ENCODE data around the gene DHPS.
"Not testable (repeated sequence)": the region's sequence is repeated elsewhere in the genome, so short reads cannot be mapped to it uniquely, and the experiment has no call there.

DHPS gene

DNA sequence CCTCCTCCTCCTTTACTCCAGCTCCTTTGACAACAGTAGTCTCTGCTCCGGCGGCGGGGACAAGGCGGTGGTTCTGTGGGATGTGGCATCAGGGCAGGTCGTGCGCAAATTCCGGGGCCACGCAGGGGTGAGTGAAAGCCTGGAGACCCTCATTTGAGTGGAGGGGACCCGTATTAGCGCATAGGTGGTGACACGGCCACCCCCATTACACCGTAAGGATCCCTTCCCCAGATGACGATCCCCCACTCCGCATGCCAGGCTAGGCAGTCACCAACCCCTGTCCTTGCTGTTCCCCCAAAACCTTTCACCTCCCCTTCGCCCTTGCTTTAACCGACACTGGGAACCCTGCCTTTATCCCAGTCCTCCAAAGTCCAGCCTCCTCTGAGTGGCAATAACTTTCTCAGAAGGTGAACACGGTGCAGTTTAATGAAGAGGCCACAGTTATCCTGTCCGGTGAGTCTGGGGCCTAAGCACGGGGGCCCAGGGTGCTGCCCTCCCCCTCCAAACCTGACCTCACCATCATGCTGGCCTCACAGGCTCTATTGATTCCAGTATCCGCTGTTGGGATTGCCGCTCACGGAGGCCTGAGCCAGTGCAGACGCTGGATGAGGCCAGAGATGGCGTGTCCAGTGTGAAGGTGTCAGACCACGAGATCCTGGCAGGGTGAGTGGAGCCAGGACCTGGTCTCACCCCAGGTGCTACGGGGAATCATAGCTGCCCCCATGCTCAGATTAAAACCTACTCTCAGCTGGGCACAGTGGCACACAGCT is 11.3 kb downstream of the DHPS start:
- DNase-seq: no peak

DNA sequence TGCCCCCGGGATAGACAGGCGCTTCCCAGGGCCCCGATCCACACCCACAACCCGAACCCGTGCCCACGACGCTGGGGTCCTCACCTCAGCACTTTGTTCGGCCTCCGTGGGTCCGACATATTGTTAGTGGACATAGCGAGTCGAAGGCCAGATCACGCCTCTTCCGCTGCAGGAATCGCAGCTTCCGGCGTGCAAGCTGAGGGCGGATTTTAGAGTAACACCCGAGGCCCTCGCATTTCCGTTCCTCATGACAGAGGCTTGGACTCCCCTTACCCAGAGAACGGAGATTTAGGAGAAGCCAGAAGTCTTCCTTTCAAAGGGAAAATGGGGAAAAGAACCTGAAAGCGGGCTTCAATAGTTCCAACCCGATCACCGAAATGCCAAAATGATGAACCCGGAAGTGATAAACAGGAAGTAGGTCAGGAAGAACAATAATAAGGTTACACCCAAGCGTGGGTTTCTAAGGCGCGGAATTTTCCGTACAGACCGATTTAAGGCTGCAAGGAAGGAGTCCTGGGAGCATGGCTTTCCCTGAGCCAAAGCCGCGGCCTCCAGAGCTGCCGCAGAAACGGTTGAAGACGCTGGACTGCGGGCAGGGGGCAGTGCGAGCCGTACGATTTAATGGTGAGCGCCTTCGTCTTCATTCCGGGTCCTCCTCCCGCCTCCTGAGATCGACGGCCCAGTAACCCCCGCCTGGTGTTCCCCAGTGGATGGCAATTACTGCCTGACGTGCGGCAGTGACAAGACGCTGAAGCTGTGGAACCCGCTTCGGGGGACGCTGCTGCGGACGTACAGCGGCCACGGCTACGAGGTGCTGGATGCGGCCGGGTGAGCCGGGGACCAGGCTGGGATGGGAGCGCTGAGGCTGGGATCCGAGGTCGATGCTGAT is 12.2 kb downstream of the DHPS start:
- no peak for DNase-seq

DNA sequence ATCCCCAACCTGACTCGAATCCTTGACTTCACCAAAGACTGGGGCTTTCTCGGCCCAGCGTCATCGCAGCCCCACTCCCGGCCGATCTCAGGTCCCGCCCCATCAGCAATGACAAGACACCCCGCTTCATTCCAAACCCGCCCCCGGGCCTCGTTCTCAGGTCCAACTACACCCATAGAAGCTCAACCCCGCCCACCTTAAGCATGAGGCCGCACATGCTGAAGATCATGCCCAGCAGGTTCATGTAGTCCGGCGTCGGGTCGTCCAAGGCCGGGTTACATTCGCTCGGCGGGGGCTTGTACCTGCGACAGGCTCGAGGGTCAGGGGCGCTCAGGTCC is 12.8 kb downstream of the DHPS start:
- DNase-seq: no peak

DNA sequence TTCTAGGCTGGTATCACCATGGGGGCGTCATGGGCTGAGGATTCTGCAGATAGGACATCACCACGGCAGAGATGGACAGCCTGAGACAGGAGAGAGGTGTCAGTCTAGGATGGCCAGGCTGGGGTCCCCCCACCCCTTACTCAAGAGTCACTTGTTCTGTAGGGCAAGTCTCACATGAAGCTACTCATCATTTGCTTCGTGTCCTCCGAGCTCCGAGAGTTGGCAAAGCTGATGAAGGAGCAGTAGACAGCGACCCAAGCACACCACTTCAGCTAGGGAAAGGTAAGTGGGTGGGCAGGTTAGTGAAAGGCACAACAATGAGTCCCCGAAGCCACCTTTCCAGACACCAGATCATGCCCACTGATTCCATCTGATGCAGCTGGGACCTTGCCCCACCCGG is 13.3 kb downstream of the DHPS start:
- DNase-seq: no peak

DNA sequence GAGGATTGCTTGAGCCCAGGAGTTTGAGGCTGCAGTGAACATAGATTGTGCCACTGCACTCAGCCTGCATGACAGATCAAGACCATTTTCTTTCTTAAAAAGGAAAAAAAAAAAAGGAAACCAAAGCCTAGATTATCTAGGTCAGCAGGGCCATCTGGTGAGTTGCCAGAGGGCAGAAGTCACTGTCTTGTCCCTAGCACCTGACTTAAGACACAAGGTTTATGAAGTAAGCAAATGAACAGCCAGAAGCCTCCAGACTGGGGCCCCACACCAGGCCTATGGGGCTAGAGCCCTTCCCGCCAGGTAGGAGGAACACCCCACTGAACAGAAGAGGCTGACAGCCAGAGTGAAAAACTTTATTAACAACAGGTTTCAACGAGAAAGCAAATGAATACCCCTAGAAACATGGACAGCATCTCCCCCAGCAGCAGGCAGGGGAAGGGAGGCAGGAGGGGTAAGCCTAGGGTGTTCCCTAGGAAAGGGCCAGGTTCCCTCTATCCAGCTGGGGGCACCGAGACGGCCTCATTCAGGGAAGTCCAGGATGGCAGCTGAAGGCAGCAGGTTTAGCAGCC is 13.9 kb downstream of the DHPS start:
- no peak for DNase-seq

DNA sequence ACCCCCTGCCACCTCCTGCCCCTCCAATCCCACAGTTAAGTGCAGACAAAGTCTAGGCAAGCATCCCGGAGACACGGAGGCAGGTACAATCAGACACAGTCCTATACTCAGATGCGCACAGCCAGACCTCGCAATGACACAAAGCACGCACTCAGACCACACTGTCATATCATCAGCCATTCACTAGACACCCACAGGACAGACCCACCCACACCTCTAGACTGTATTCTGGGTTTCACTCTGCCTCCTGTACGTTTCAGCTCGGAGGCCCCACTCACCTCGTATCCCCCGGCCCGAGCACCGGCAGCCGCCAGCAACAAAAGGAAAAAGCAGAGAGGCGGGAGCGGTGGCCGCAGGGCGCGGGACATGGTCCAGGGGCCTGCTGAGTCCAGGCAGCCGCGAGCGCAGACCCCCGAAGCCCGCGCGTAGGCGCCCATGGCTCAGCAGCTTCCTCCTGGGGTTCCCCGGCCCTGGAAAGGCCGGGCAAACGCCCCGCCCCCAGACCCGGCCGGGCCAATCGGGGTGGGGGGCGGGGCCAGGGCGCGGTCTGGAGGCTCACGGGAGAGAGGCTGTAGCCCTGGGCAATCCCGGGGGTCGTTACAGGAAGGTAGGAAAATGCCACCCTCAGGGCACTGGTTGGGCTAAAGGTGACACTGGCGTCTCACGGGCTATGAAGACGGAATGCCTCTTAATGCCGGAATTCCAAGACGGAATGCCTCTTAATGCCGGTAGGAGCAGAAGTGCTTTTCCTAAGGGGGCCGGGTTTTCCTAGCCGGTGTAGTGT is 15.2 kb downstream of the DHPS start, which contains the start of the genes MAN2B1 and WDR83:
MAN2B1 (minus strand) TSS at position 478 of the 784 bp plus-strand sequence; CDS start at position 437, 41 bp downstream.
WDR83 (plus strand) TSS at position 543 of the 784 bp plus-strand sequence. CDS start 2,984 bp downstream, outside the sequence.
- no peak for DNase-seq

DNA sequence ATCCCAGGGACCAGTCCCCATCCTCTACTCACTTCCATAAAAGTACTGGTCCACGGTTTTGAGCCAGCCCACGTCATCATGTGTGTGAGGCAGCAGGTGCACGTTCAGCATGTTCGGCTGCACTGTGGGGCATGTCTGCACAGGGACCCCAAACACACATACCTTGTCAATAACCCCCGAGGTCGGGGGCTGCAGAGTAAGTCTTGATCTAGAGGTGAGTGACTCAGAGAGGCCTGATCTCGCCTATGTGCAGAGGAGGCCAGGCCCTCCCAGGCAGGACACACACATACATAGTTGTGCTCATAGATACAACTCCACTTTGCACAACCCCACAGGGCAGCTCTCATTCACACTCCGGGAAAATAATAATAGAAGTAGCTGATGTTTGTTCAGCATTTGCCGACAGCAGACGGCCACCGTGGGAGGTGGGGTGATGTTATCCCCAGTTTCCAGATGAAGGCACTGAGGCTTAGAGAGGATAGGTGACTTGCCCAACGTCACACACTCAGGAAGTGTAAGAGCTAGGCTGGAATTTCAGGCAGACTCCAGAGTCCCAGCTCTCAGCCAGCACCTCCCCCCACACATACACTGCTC is 15.9 kb downstream of the DHPS start:
- no peak for DNase-seq

DNA sequence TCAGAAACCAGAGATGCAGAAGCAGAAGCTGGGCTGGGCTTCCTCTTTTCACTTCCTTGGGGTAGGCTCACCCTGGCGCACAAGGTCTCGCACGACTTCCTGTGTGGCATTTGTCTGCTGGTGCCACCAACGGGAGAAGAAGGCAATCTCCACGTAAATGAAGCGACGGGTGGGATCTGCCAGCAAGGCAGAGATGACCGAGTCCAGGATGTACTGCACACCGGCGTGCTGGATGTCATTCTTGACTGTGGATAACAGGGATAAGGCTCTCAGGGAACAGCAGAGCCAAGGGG is 16.5 kb downstream of the DHPS start:
- no peak for DNase-seq

DNA sequence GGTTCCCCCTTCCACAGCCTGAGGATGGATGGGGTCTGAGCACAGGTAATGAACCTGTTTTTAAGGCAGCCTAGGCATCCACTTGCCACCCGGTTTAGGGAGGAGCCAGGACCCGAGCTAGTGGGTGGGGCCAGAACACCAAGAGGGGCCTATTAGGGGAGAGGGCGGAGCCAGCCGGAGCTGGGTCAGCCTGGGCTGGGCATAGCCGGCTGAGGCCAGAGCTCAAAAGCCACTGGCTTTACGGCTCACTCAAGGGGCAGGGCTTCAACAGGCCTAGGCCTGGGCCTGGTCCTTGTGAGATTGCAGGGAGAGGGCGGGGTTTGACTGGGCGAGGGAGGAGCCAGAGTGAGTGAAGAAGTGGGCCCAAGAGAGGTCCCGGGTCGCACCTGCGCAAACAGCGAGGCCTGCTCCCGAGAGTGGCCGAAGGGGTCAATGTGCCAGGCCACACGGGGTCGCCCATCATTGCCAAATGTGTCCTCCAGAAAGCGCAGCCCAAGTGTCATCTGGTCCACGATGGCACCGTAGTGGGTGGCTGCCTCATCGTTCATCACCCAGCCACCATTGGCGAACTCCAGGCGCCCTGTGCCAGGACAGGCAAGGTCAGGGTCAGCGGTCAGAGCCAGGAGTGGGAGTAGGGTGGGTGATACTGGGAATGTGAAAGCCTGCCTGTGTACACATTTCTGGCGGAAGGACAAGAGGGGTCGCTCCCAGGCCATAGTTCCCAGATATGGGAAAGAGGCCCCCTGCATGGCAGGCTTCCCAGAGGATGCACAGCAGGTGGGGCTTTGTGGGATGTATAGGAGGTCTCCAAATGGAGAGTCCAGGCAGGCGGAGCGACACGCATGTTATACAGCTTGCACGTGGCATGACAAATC is 17.0 kb downstream of the DHPS start:
- no peak for DNase-seq

DNA sequence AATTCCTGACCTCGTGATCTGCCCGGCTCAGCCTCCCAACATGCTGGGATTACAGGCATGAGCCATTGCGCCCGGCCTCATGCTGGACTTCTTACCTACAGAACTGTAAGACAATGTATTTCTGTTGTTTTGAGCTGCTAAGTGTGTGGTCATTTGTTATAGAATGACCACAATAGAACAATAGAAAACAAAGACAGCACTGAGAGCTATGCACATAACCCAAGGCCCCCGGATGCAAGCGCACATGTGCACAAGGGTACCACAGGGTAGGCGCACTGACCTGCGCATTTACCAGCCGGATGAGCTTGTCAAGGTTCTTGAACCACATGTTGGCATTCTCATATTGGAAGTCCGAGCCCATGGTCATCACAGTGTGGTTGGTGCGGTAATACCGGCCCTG is 20.7 kb downstream of the DHPS start:
- DNase-seq: no peak

DNA sequence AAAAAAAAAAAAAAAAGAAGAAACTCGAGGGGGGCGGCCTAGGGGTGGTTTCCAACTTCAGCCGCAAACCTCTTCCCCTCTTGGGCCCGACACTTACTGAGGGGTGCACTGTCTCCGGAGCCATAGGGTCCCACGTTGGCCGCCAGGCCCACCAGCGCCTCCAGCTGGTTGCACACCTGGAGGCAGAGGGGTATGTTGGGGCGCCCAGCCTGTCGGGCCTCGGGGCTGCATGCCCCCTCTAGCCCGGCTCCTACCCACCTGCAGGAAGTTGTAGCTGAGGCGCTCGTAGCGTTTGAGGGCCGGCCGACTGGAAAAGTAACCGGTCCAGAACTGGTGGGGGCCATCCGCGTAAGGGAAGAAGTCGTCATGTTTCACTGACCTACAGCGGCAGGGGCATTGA is 23.7 kb downstream of the DHPS start:
- DNase-seq: no peak

DNA sequence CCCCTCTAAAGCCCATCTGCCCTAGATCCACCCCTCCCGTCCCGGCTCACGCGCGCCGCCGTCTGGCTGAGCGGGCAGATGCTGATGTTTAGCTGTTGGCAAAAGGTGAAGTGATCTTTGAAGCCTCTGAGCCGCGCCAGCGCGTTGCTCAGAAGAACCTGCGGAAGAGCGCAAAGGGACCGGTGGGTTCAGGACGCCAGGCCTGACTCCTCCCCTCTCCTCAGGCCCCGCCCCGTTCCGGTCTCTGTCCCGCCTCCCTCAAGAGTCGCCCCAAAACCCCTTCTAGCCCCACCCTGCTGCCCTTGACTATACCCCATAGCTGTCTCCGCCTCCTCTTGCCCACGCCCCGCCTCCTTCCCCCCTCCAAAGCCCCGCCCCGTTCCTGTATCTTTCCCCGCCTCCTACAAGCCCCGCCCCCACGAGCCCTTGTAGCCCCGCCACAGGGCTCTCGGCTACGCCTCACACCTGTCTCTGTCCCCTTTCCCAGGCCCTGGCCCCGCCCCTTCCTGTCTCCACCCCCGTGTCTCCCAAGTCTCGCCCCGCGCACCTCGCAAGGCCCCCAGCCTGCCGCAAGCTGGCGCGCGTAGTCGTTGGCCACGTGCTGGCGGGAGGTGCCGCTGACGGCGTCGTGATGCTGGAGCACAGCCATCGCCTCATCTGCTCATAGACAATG is 24.6 kb downstream of the DHPS start:
- no peak for DNase-seq

DNA sequence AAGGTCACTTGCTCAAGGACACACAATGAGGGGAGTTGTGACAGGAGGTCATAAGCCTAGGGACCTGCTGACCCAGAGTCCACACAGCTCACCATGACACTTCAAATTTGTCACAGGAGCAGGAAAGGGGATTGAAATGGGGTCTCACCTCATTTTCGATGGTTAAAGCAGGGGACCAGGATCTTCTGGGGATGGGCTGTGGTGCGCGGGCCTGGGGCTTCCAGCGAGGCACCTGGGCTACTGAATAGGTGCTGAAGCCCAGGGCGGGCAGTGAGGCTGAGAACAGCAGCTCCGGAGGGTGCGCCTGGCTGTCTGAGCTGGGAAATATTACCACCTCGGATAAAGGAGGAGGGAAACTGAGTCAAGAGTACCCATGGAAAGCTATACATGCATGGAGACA is 26.1 kb downstream of the DHPS start:
- no peak for DNase-seq

DNA sequence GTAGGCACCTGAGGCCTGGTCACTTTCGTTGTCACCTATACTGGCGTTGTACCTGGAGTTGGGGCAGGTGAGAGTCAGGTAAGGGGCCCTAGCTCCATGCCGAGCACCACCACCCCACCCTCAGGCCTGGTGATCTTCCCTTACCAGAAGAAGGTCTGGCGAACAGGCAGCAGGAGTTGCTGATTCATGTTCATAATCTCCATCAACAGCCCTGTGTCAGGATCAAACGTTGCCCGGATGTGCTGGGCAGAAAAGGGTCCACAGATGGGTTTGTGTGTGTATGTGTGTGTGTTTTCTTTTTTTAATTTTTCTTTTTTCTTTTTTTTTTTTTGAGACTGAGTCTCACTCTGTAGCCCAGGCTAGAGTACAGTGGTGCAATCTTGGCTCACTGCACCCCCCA is 29.5 kb downstream of the DHPS start:
- no peak for DNase-seq

DNA sequence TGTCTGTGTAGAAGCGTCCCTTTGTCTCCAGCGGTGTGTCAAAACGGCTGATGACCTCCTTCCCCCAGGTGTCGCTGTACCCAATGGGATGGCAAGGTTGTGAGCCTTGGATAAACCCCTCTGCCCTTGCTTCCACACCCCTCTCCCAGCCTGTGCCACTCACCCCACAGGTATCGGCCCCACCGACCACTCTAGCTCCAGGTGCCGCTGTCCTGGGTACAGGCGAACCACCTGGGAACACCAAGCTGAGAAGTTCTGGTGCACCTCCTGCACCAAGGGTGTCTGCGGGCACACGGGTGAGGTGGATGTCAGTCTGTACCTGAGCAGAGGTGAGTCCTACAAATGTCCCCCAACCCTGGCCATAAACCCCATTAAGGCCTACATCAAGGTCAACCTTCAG is 31.7 kb downstream of the DHPS start:
- no peak for DNase-seq

DNA sequence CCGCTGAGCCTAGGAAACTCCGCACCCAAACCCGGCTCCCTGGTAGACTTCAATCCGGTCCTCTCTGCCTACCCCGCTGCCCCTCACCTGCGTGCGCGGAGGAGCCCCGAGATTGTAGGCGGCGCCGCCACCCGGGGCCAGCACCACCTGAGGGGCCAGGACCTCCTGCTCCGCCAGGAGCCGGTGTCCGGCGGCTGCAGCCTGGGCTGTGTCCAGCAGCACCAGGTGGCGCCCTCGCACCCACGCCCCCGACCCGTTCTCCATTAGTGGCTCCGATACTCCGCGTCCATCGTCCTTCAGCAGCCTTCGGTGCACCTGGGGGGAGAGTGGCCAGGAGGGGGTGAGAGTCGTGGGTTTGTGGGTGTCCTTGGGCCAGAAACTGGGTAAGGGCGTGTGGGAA is 33.6 kb downstream of the DHPS start:
- no peak for DNase-seq

DNA sequence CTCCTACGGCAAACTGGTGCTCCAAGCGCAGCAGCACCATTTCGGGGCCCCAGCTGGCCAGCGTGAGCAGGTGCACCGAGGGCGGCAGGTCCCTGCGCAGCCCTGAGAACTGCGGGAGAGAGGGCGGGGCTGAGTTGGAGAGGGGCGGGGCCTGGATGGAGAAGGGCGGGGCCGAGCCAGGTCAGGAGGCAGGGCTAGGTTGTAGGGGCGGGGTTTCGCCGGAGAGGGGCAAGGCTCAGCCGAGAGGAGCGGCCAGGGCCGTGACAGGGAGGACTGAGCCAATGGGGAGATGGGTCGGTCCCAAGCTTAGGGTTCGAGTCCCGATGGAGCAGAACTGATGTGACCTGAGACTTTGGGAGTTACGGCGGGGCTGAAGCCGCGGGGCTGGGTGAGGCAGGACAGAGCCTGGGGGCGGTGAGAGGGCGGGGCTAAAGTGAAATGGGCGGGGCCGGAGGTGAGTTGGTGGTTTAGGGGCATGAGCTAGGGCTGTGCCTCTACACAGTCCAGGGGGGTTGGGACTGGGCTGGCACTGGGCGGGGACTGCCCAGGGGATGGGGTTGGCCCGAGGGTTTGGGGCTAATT is 34.1 kb downstream of the DHPS start:
- no peak for DNase-seq

DNA sequence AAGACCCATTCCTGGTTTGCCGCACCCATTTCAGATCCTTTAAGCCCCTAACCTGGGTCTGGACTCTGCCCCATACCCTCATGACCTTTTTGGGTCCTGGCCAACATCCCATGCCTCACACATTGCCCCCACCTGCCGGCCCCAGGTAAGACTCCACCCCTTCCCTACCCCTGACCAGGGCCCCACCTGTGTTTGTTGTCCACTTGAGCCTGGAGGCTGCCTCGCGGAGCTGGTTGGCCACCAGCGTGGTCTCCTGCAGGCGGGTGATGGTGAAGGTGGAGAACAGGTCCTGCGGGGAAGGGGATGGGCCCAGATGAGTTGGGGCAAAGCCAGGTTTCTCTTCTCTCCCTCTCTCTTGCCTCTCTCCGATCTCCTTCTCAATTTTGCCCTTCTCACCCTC is 34.6 kb downstream of the DHPS start:
- DNase-seq: no peak

DNA sequence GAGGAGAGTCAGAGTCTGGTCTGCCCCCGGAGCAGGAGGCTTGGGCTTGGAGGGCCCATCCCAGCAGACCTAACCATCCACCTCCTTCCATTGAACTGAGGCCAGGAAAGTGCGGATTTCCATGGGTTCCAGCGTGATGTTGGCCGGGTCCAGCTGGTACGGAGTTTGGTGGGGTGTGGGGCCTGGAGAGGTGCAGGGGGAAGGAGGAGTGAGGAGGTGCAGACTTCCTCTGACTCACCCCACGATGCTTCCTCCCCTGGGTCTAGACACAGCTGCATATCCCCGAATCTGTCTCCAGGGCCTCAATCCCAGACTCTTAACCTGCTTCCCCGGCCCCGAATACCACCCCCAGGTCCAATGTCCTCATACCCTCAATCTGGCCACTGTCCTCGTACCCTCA is 35.1 kb downstream of the DHPS start:
- no peak for DNase-seq

DNA sequence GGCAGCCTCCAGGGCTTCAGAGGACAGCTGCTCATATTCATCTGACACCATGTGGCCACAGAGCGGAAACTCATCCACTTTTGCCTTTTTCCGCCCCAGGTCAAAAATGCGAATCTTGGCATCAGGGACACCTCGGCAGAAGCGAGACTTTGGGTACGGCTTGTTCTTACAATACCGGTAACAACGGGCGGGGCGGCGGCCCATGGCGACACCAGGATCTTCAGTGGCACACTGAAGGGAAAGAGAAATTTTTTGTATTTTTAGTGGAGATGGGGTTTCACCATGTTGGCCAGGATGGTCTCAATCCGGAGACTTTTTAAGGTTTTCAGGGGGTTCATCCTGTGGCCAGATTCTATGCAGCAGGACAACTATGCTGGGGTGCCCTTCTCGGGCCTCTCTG is 38.0 kb downstream of the DHPS start:
- DNase-seq: not testable (repeated sequence)

DNA sequence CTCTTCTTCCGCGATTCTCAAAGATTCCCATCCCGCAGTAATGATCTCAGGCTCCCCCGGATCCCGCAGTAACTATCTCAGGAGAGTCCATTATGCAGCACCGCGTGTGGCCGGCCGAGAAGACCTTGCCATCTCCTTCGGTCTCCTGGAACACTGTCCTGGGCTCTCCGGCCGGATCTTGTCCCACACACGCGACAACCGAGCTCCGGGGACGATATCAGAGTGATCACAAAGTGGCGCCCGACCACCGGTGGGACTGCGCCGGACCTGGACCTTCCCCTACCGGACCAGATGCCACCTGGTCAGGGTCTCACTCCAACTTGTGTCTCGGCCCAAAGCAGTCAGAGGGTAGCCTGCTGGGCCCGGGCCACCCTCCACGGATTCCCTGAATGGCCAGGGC is 39.2 kb downstream of the DHPS start:
- DNase-seq: no peak
